C4-2B (cell line): ENCODE results near the gene SLC16A10.

ENCODE experiments used
- CTCF ChIP-seq: fragments of 450-650 bp; conservative IDR thresholded peaks from 2 replicates; pipeline ENCODE4 v1.5.1; 2017; ENCODE audit warnings: mild to moderate bottlenecking
- ZFX ChIP-seq: fragments of 450-650 bp; IDR thresholded peaks from 2 replicates; pipeline ENCODE4 v1.6.1; 2017

GRCh38 chr6:111215131-111215530 is 127.8 kb downstream of the SLC16A10 start:
- TF ChIP-seq CTCF (no peak), ZFX (no peak)
